Heart right ventricle (tissue), 16 donors: ENCODE measurements around the gene KIF17. TPM values are rescaled to one million over a fixed set of nuclear protein-coding genes. Genes with fewer than 3 reads are reported as not detected.

ENCODE experiments used
- ATAC-seq, 8 donors: fragments of 200-7000 bp; cut with Tn5 transposase; one replicate each; pipeline ENCODE4 v1.9.1; 2020; ENCODE audit warnings: mild to moderate bottlenecking in 8 of 8, moderate library complexity in 8 of 8, moderate number of reproducible peaks in 1 of 8
- DNase-seq, 2 donors: peaks; one replicate each; pipeline ENCODE4 v3.0.0-alpha.2; 2020
- H3K27ac ChIP-seq, 10 donors: fragments of 200-600 bp; sonication (generic) in 2 of 10; one replicate each; pipeline versions ENCODE4 v1.5.0 to v1.8.0; 2020 to 2022; ENCODE audit warnings: mild to moderate bottlenecking in 3 of 10
- H3K27me3 ChIP-seq, 7 donors: fragments of 200-600 bp; one replicate each; pipeline ENCODE4 v1.8.0; 2021 to 2022; ENCODE audit warnings: mild to moderate bottlenecking in 2 of 7
- H3K36me3 ChIP-seq, 9 donors: fragments of 200-600 bp; sonication (generic) in 1 of 9; one replicate each; pipeline versions ENCODE4 v1.5.0 to v1.8.0; 2020 to 2022; ENCODE audit warnings: mild to moderate bottlenecking in 2 of 9
- H3K4me1 ChIP-seq, 9 donors: fragments of 200-600 bp; sonication (generic) in 1 of 9; one replicate each; pipeline versions ENCODE4 v1.5.0 to v1.8.0; 2020 to 2022; ENCODE audit warnings: mild to moderate bottlenecking in 4 of 9
- H3K4me3 ChIP-seq, 10 donors: fragments of 200-600 bp; sonication (generic) in 2 of 10; one replicate each; pipeline versions ENCODE4 v1.5.0 to v1.8.0; 2020 to 2022; ENCODE audit warnings: mild to moderate bottlenecking in 7 of 10, moderate library complexity in 2 of 10
- H3K9me3 ChIP-seq, 11 donors: fragments of 200-600 bp in 10 of 11; sonication (generic) in 2 of 11; one replicate each; pipeline versions ENCODE4 v1.5.0 to v1.8.0; 2013 to 2022; ENCODE audit warnings: mild to moderate bottlenecking in 2 of 11, control low read depth in 1 of 11, moderate library complexity in 1 of 11
- WGBS, 2 donors: extraction: QIAGEN DNeasy Blood & Tissue Kit; methylation state at CpG; one replicate each; pipeline ENCODE4 v1.1.7; 2013; ENCODE audit warnings: inconsistent platforms in 1 of 2; 5-methylcytosine and 5-hydroxymethylcytosine counted together
- intact Hi-C, 10 donors: fragments of 100-400 bp; cut with DNase I; formaldehyde crosslinking; loops; one replicate each; pipeline versions ENCODE4 v1.11.1 to v1.14.2; 2022
- polyA plus RNA-seq, 2 donors: library from polyadenylated mRNA; stranded (reverse); fragments of 200-250 nt; gene quantifications; one replicate each; pipeline ENCODE4 v1.2.3, GENCODE V29; 2013
- total RNA-seq, 10 donors: library from RNA; stranded (reverse); fragmentation: NEBNext Ultra II Directional in 3 of 10; extraction: Animal tissue kit (Norgen Biotek cat#: 25700) in 3 of 10; gene quantifications; one replicate each; pipeline versions ENCODE4 v1.2.1 to v1.2.4, GENCODE V29; 2021 to 2023
- TF ChIP-seq, protein P1 (sequence below), 9 donors: fragments of 200-600 bp; sonication (generic) in 2 of 9; IDR thresholded peaks; one replicate each; pipeline versions ENCODE4 v1.5.0 to v1.8.0; 2021 to 2022; ENCODE audit warnings: antibody characterized with exemption in 9 of 9, mild to moderate bottlenecking in 5 of 9, moderate library complexity in 1 of 9
- donor health status: Arrhythmogenic right ventricular cardiomyopathy.
- donor health status: ischemic (EF 13 %, LVEDD 7.1; RV severe dilation, severe dysfunction).
- donor health status: healthy with polysubstance abuse.
- donor health status: DM: no; HTN: yes; CAD: no.
- donor health status: DM: no; HTN: no; CAD: no.
- donor health status: ischemic (EF 25% LVEDD 6.9; RV normal size, moderate dysfunction).
- donor health status: ischemic (EF 25% LVEDD 5.7; RV mildly dilated, moderate dysfunction).
- donor health status: healthy.
- donor health status: DM: yes; HTN: yes; CAD: no.
- donor health status: Ischemic cardiomyopathy.
- donor health status: ischemic (EF 35%, LVEDD 5.7; RV mildly dilated, moderate dysfunction).
- donor health status: nonischemic (EF 11% LVEDD 7.7; RV severe dilation, severe dysfunction).
- donor health status: DM: yes; HTN: yes; CAD: no.
- donor health status: PGD.
- donor health status: ischemic (EF 29% LVEDD 5.4; RV normal size, mild dysfunction).
- donor health status: nonischemic (EF 23%, LVEDD 6.1; RV moderate dilation, normal function).

The KIF17 gene
- total and polyA plus RNA-seq, 12 donors = 2.7 to 7.5 (median 5.2) TPM

GRCh38 chr1:20732071-20732587, 14.3 kb upstream of the KIF17 start:
- 0 to 1% methylated on average over 44 to 55 of the region's 55 CpGs for WGBS, 2 donors

GRCh38 chr1:20731057-20731991, 13.5 kb upstream of the KIF17 start:
- no peaks in the 10 kb centered on the region for H3K36me3 ChIP-seq
- H3K27me3 ChIP-seq = peaks cover 0 to 59% (median 40%) of the 10 kb centered on the region in 7 donors
- DNase-seq (no peak), ATAC-seq (no peak)
- no peaks in the 10 kb centered on the region for H3K9me3 ChIP-seq
- no peak overlapping the region for H3K27ac ChIP-seq
- 15 to 21% methylated on average over 41 to 62 of the region's 62 CpGs for WGBS, 2 donors
- peak overlapping the region; percentile 25 to 65 (median 60) for H3K4me3 ChIP-seq
- intact Hi-C loops = loop anchor here in 2 of 10 donors (10.0 kb wide), 1 partner anchor 207 kb away; no protein-coding TSS in a partner anchor
- H3K4me1 ChIP-seq = peaks cover 9 to 23% (median 21%) of the 10 kb centered on the region in 9 donors
- TF ChIP-seq, protein P1, sequence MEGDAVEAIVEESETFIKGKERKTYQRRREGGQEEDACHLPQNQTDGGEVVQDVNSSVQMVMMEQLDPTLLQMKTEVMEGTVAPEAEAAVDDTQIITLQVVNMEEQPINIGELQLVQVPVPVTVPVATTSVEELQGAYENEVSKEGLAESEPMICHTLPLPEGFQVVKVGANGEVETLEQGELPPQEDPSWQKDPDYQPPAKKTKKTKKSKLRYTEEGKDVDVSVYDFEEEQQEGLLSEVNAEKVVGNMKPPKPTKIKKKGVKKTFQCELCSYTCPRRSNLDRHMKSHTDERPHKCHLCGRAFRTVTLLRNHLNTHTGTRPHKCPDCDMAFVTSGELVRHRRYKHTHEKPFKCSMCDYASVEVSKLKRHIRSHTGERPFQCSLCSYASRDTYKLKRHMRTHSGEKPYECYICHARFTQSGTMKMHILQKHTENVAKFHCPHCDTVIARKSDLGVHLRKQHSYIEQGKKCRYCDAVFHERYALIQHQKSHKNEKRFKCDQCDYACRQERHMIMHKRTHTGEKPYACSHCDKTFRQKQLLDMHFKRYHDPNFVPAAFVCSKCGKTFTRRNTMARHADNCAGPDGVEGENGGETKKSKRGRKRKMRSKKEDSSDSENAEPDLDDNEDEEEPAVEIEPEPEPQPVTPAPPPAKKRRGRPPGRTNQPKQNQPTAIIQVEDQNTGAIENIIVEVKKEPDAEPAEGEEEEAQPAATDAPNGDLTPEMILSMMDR (IDR thresholded peaks at IDR 0.05) = no peak

More at GRCh38 chr1:20732071-20732587, 14.3 kb upstream of the KIF17 start:
- Histone ChIP-seq H3K36me3 (peaks cover 0 to 7% (median 0%) of the 10 kb centered on the region in 9 donors), H3K9me3 (no peaks in the 10 kb centered on the region), H3K4me1 (peaks cover 9 to 23% (median 21%) of the 10 kb centered on the region in 9 donors), H3K4me3 (peak overlapping the region; percentile 50 to 65 (median 60)), H3K27me3 (peaks cover 0 to 59% (median 40%) of the 10 kb centered on the region in 7 donors), H3K27ac (peak overlapping the region in 1 of 10 donors; percentile 10)
- peak in 1 of 2 donors; percentile 56 for DNase-seq
- ATAC-seq = peak; percentile 74 to 86 (median 80)
- TF ChIP-seq, protein P1 (IDR thresholded peaks at IDR 0.05) = no peak
- intact Hi-C loops = loop anchor here in 2 of 10 donors (10.0 kb wide), 1 partner anchor 207 kb away; no protein-coding TSS in a partner anchor

DNA sequence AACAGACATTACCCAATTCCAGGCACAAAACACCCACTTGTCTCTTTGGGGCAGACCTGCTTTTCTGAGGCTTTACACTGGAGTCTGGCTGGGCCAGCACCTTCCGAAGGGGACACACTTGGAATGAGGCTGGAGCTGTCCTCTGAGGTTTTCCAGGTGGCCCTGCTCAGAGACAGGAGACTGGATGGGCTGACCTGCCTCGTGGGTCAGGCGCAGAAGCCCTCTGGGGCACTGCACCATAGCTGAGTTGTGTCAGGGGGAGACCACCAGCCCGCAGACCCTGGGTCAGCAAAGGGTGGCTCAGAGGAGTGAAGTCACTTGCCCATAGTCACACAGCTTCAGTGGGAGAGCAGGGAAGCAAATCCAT, 12.9 kb upstream of the KIF17 start:
- no peak overlapping the region for H3K4me3 ChIP-seq
- 31 to 34% methylated on average over 4 of the region's 4 CpGs for WGBS, 2 donors
- TF ChIP-seq, protein P1 (IDR thresholded peaks at IDR 0.05) = no peak
- H3K9me3 ChIP-seq = no peaks in the 10 kb centered on the region
- no peak for ATAC-seq
- no peak for DNase-seq
- peaks cover 9 to 23% (median 21%) of the 10 kb centered on the region in 9 donors for H3K4me1 ChIP-seq
- no peak overlapping the region for H3K27ac ChIP-seq
- no peaks in the 10 kb centered on the region for H3K36me3 ChIP-seq
- H3K27me3 ChIP-seq = peaks cover 0 to 59% (median 40%) of the 10 kb centered on the region in 7 donors
- intact Hi-C loops = loop anchor here in 2 of 10 donors (10.0 kb wide), 1 partner anchor 206 kb away; no protein-coding TSS in a partner anchor

DNA sequence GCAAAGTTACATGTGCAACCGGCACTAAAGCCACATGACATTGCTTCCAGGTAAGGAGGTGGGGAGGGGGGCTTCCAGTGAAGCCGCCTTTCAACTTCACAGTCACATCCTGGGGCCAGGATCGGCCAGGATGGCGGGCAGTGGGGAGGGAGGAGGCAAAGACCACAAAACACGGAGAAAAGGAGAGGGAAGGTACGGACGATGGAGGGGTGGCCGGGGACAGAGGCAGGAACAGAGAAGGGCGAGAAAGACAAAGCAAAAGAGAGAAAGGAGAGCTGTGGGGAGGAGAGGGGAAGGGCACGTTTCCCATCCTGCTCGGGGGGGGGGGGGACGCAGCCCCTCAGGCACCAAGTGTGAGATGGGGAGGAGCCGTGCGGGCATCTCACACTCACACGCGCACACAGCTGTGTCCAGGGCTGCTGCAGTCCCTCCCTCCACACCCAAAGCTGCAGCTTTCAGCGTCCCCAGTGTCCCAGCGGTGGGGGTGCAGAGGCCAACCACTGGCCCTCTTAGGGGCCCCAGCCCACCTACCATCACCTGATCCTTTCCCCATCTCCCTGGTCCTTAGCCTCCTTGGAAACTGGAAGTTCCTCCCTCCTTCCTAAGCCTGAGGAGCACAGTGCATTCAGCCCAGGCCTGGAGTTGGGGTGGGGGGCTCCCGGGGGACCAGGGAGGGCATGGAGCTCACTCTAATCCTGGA, 12.3 kb upstream of the KIF17 start:
- TF ChIP-seq, protein P1 (IDR thresholded peaks at IDR 0.05) = no peak
- intact Hi-C loops = loop anchor here in 2 of 10 donors (10.0 kb wide), 1 partner anchor 205 kb away; no protein-coding TSS in a partner anchor

More for the DNA sequence above, 12.3 kb upstream of the KIF17 start:
- Histone ChIP-seq H3K4me3 (no peak overlapping the region), H3K27me3 (peaks cover 0 to 59% (median 40%) of the 10 kb centered on the region in 7 donors), H3K4me1 (peaks cover 9 to 23% (median 21%) of the 10 kb centered on the region in 9 donors), H3K36me3 (no peaks in the 10 kb centered on the region), H3K9me3 (no peaks in the 10 kb centered on the region), H3K27ac (no peak overlapping the region)
- DNase-seq (no peak), ATAC-seq (no peak)
- 18 to 20% methylated on average over 19 of the region's 19 CpGs for WGBS, 2 donors
